GM19238 (cell line): ENCODE data around the gene CDT1.

Experiments
- DNase-seq: peaks from one replicate; pipeline ENCODE4 v3.0.0; 2011; ENCODE audit warnings: low spot score; ENCODE audit not compliant: insufficient read length

Gene CDT1

GRCh38 chr16:88804173-88804551 is 573 bp downstream of the CDT1 start:
- no peak for DNase-seq

GRCh38 chr16:88804552-88805339 is 1.2 kb downstream of the CDT1 start:
- peak; percentile 68 for DNase-seq

GRCh38 chr16:88805340-88805715 is 1.7 kb downstream of the CDT1 start:
- no peak for DNase-seq

- no peak for DNase-seq
Observed at GRCh38 chr16:88805887-88806393, 2.4 kb downstream of the CDT1 start.

- DNase-seq = no peak
Observed at GRCh38 chr16:88806491-88807111, 3.0 kb downstream of the CDT1 start.

GRCh38 chr16:88807142-88807625 is 3.6 kb downstream of the CDT1 start:
- no peak for DNase-seq

- DNase-seq = no peak
Observed at GRCh38 chr16:88807626-88808453, 4.3 kb downstream of the CDT1 start.

- DNase-seq = no peak
Observed at GRCh38 chr16:88809068-88809675, 5.6 kb downstream of the CDT1 start.

- DNase-seq = no peak
Observed at GRCh38 chr16:88809676-88810165, 6.1 kb downstream of the CDT1 start.

GRCh38 chr16:88810166-88810911 is 6.8 kb downstream of the CDT1 start:
- no peak for DNase-seq

GRCh38 chr16:88810912-88811768 is 7.6 kb downstream of the CDT1 start:
- peak; percentile 83 for DNase-seq

- DNase-seq = peak; percentile 94
Observed at GRCh38 chr16:88811769-88812512, 8.4 kb downstream of the CDT1 start, which contains the start of gene APRT. TSS of gene APRT (minus strand) at chr16:88811928. CDS start at chr16:88811899, 29 bp downstream.

- DNase-seq = no peak
Observed at GRCh38 chr16:88812513-88813268, 9.1 kb downstream of the CDT1 start.

GRCh38 chr16:88813269-88814143 is 9.9 kb downstream of the CDT1 start:
- no peak for DNase-seq

- no peak for DNase-seq
Observed at GRCh38 chr16:88814144-88814502, 10.5 kb downstream of the CDT1 start.

GRCh38 chr16:88815227-88815626 is 11.6 kb downstream of the CDT1 start:
- DNase-seq = no peak
